Measurements from ENCODE around the gene ZMYND8. TPM values are rescaled to one million over a fixed set of nuclear protein-coding genes. Genes with fewer than 3 reads are reported as not detected.

Gene ZMYND8
- 109 TPM for total RNA-seq (ENCODE audit: unreplicated experiment)
- long read RNA-seq, partial matches to known transcripts: 3 of 17 reads
- long read RNA-seq, other reads (novel, unspliced or antisense): 12 of 17 reads

GRCh38 chr20:47356526-47357295, at the start of gene ZMYND8:
Gene ZMYND8, minus strand, starts transcription at chr20:47356699. Its CDS starts 29 bp downstream, at chr20:47356670.
- peaks cover 70% of the 10 kb centered on the region for H3K4me1 Mint-ChIP-seq (ENCODE audit: unreplicated experiment)
- H3K27ac Mint-ChIP-seq (ENCODE audit: unreplicated experiment): no peak within 1 kb of the TSS
- no peaks in the 10 kb centered on the region for H3K9me3 Mint-ChIP-seq (ENCODE audit: unreplicated experiment)
- DNase-seq (ENCODE audit: low spot score): peak; percentile 93
- peaks cover 18% of the 10 kb centered on the region for H3K27me3 Mint-ChIP-seq (ENCODE audit: unreplicated experiment)
- TF ChIP-seq, protein P1, sequence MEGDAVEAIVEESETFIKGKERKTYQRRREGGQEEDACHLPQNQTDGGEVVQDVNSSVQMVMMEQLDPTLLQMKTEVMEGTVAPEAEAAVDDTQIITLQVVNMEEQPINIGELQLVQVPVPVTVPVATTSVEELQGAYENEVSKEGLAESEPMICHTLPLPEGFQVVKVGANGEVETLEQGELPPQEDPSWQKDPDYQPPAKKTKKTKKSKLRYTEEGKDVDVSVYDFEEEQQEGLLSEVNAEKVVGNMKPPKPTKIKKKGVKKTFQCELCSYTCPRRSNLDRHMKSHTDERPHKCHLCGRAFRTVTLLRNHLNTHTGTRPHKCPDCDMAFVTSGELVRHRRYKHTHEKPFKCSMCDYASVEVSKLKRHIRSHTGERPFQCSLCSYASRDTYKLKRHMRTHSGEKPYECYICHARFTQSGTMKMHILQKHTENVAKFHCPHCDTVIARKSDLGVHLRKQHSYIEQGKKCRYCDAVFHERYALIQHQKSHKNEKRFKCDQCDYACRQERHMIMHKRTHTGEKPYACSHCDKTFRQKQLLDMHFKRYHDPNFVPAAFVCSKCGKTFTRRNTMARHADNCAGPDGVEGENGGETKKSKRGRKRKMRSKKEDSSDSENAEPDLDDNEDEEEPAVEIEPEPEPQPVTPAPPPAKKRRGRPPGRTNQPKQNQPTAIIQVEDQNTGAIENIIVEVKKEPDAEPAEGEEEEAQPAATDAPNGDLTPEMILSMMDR (IDR thresholded peaks at IDR 0.05; ENCODE audit: unreplicated experiment): no peak
- H3K4me3 Mint-ChIP-seq (ENCODE audit: unreplicated experiment): peak within 1 kb of the TSS; percentile 96
- no peaks in the 10 kb centered on the region for H3K36me3 Mint-ChIP-seq (ENCODE audit: low read depth, unreplicated experiment)

GRCh38 chr20:47405775-47406325, 49.4 kb upstream of the ZMYND8 start:
- no peak overlapping the region for H3K27ac Mint-ChIP-seq (ENCODE audit: unreplicated experiment)
- TF ChIP-seq, protein P1 (IDR thresholded peaks at IDR 0.05; ENCODE audit: unreplicated experiment): no peak
- H3K36me3 Mint-ChIP-seq (ENCODE audit: low read depth, unreplicated experiment): no peaks in the 10 kb centered on the region
- H3K4me3 Mint-ChIP-seq (ENCODE audit: unreplicated experiment): no peak overlapping the region
- H3K9me3 Mint-ChIP-seq (ENCODE audit: unreplicated experiment): no peaks in the 10 kb centered on the region
- H3K4me1 Mint-ChIP-seq (ENCODE audit: unreplicated experiment): peaks cover 4% of the 10 kb centered on the region
- H3K27me3 Mint-ChIP-seq (ENCODE audit: unreplicated experiment): no peaks in the 10 kb centered on the region
- DNase-seq (ENCODE audit: low spot score): no peak

GRCh38 chr20:47400685-47401084, 44.2 kb upstream of the ZMYND8 start:
- TF ChIP-seq, protein P1 (IDR thresholded peaks at IDR 0.05; ENCODE audit: unreplicated experiment): no peak
- H3K36me3 Mint-ChIP-seq (ENCODE audit: low read depth, unreplicated experiment): no peaks in the 10 kb centered on the region
- no peaks in the 10 kb centered on the region for H3K27me3 Mint-ChIP-seq (ENCODE audit: unreplicated experiment)
- H3K4me1 Mint-ChIP-seq (ENCODE audit: unreplicated experiment): peaks cover 3% of the 10 kb centered on the region
- DNase-seq (ENCODE audit: low spot score): no peak
- no peak overlapping the region for H3K27ac Mint-ChIP-seq (ENCODE audit: unreplicated experiment)
- H3K4me3 Mint-ChIP-seq (ENCODE audit: unreplicated experiment): no peak overlapping the region
- no peaks in the 10 kb centered on the region for H3K9me3 Mint-ChIP-seq (ENCODE audit: unreplicated experiment)

- Mint-ChIP-seq H3K36me3 (ENCODE audit: low read depth, unreplicated experiment) (no peaks in the 10 kb centered on the region), H3K9me3 (ENCODE audit: unreplicated experiment) (no peaks in the 10 kb centered on the region), H3K4me3 (ENCODE audit: unreplicated experiment) (no peak overlapping the region), H3K27me3 (ENCODE audit: unreplicated experiment) (no peaks in the 10 kb centered on the region), H3K4me1 (ENCODE audit: unreplicated experiment) (peaks cover 3% of the 10 kb centered on the region), H3K27ac (ENCODE audit: unreplicated experiment) (no peak overlapping the region)
- DNase-seq (ENCODE audit: low spot score): no peak
- TF ChIP-seq, protein P1 (IDR thresholded peaks at IDR 0.05; ENCODE audit: unreplicated experiment): no peak
Measured at GRCh38 chr20:47397652-47398301, 41.3 kb upstream of the ZMYND8 start.
